K562 (cell line): ENCODE measurements around the gene ZNF562. TPM values are rescaled to one million over a fixed set of nuclear protein-coding genes. Genes with fewer than 3 reads are reported as not detected.
A peak's percentile ranks its signal among the peaks of the same experiment; 100 is the strongest.

Experiments used
- ATAC-seq: fragments of 200-7000 bp; cut with Tn5 transposase; 3 replicates; pipeline ENCODE4 v1.9.1; 2020; ENCODE audit warnings: moderate library complexity
- BruUV-seq: library from RNA; stranded (reverse); fragments of 400-500 nt; replicated peaks from 2 replicates; lab custom pipeline; 2021; lab: Mats Ljungman, UMichigan
- CTCF ChIA-PET: fragments of 300-600 bp; formaldehyde crosslinking; extraction: SDS; loops from one replicate; lab custom pipeline; 2021; ENCODE audit warnings: low intra/inter-chr PET ratio; lab: Yijun Ruan, JAX
- POLR2A ChIA-PET: fragments of 300-600, 350-650 bp; sonication (Branson Sonifier 250); formaldehyde crosslinking; extraction: SDS; loops from one replicate; lab custom pipeline; 2021; ENCODE audit warnings: antibody characterized with exemption, inconsistent platforms; lab: Yijun Ruan, JAX
- DNase-seq, 4 experiments: peaks; one replicate each; pipeline versions ENCODE4 v3.0.0 to v3.0.0-alpha.2; 2011 to 2018; ENCODE audit warnings: low spot score in 3 of 4, mixed read lengths in 3 of 4; ENCODE audit errors: extremely low read depth in 1 of 4
- FAIRE-seq: peaks from 2 replicates; lab custom pipeline; 2011; peaks lifted over from hg19 to GRCh38; lab: Jason Lieb, UNC
- H2AFZ ChIP-seq: 2 replicates; pipeline ENCODE4 v1.6.0; 2011; ENCODE audit warnings: low read depth, low read length, control low read depth, inconsistent platforms
- H3K27ac ChIP-seq: fragments of 200-600 bp; 3 replicates; pipeline ENCODE4 v1.8.0; 2011; ENCODE audit warnings: low read depth, mild to moderate bottlenecking, control low read depth, inconsistent platforms, low read length, moderate library complexity, mixed read lengths; ENCODE audit errors: extremely low read depth
- H3K27me3 ChIP-seq, 2 experiments: fragments of 300-600 bp in 1 of 2; 2 replicates in 1 of 2; 3 replicates in 1 of 2; pipeline versions ENCODE4 v1.6.0 to v1.8.0; 2011; ENCODE audit warnings: inconsistent platforms in 2 of 2, low read length in 2 of 2, mild to moderate bottlenecking in 1 of 2, mixed read lengths in 1 of 2, moderate library complexity in 1 of 2; ENCODE audit not compliant: control insufficient read depth in 2 of 2, insufficient read depth in 2 of 2
- H3K36me3 ChIP-seq: fragments of 300-600 bp; 3 replicates; pipeline ENCODE4 v1.8.0; 2011; ENCODE audit warnings: mild to moderate bottlenecking, low read length, inconsistent platforms; ENCODE audit not compliant: control insufficient read depth, insufficient read depth
- H3K4me1 ChIP-seq, 2 experiments: fragments of 200-600 bp in 1 of 2; replicated peaks in 1 of 2; 2 replicates in 1 of 2; 3 replicates in 1 of 2; pipeline versions ENCODE4 v1.5.1 to v1.8.0; 2011; ENCODE audit warnings: inconsistent platforms in 2 of 2, low read length in 2 of 2, mild to moderate bottlenecking in 1 of 2, mixed read lengths in 1 of 2, moderate library complexity in 1 of 2; ENCODE audit not compliant: control insufficient read depth in 2 of 2, insufficient read depth in 2 of 2
- H3K4me2 ChIP-seq: 2 replicates; pipeline ENCODE4 v1.6.1; 2011; ENCODE audit warnings: low read length, control low read depth, inconsistent platforms, mixed read lengths; ENCODE audit not compliant: insufficient read depth
- H3K4me3 ChIP-seq: fragments of 200-600 bp; sonication (generic), shearing (Covaris generic); 2 replicates; pipeline ENCODE4 v1.5.1; 2016; ENCODE audit warnings: control low read depth, inconsistent platforms
- H3K79me2 ChIP-seq: fragments of 200-600 bp; 3 replicates; pipeline ENCODE4 v1.8.0; 2011; ENCODE audit warnings: low read length, inconsistent platforms; ENCODE audit not compliant: control insufficient read depth, insufficient read depth
- H3K9ac ChIP-seq, 2 experiments: 2 replicates each; pipeline versions ENCODE4 v1.6.0 to v1.6.1; 2011; ENCODE audit warnings: low read depth in 2 of 2, low read length in 2 of 2, control low read depth in 1 of 2, inconsistent platforms in 1 of 2, mild to moderate bottlenecking in 1 of 2, mixed read lengths in 1 of 2; ENCODE audit not compliant: insufficient read depth in 1 of 2
- H3K9me1 ChIP-seq: one replicate; pipeline ENCODE4 v1.6.0; 2011; ENCODE audit warnings: inconsistent platforms, mild to moderate bottlenecking, low read length, moderate library complexity; ENCODE audit not compliant: control insufficient read depth, insufficient read depth
- H3K9me3 ChIP-seq: replicated peaks from 2 replicates; pipeline ENCODE4 v1.5.1; 2011; ENCODE audit warnings: low read depth, low read length, inconsistent platforms; ENCODE audit not compliant: control insufficient read depth, insufficient read depth
- H4K20me1 ChIP-seq: replicated peaks from 2 replicates; pipeline ENCODE4 v1.6.1; 2011; ENCODE audit warnings: low read length, inconsistent platforms, mixed read lengths; ENCODE audit not compliant: control insufficient read depth, insufficient read depth
- CTCF ChIP-seq, 3 experiments: IDR thresholded peaks in 2 of 3; conservative IDR thresholded peaks in 1 of 3; 2 replicates each; pipeline ENCODE4 v1.5.1; 2011 to 2012; ENCODE audit warnings: low read length in 3 of 3, mild to moderate bottlenecking in 3 of 3, control low read depth in 2 of 3, improper control_type of control experiment in 1 of 3, inconsistent platforms in 1 of 3, low read depth in 1 of 3, mixed read lengths in 1 of 3, moderate library complexity in 1 of 3; ENCODE audit not compliant: insufficient read depth in 2 of 3
- HDAC2 ChIP-seq: fragments of 450-650 bp; IDR thresholded peaks from 2 replicates; pipeline ENCODE4 v1.6.1; 2016; ENCODE audit warnings: mild to moderate bottlenecking
- JUN ChIP-seq, 2 experiments: sonication (generic) in 1 of 2; formaldehyde crosslinking in 1 of 2; IDR thresholded peaks; 2 replicates each; pipeline versions ENCODE4 v1.6.1 to v1.8.0; 2012 to 2022; ENCODE audit warnings: borderline replicate concordance in 2 of 2, mild to moderate bottlenecking in 2 of 2, improper control_type of control experiment in 1 of 2, low read depth in 1 of 2, low read length in 1 of 2, missing genetic modification reagents in 1 of 2
- PKNOX1 ChIP-seq: fragments of 450-650 bp; IDR thresholded peaks from 2 replicates; pipeline ENCODE4 v1.6.1; 2016
- SMAD4 ChIP-seq: fragments of 250-450 bp; sonication (Bioruptor Pico); conservative IDR thresholded peaks from 2 replicates; pipeline ENCODE4 v1.8.0; 2021; ENCODE audit warnings: inconsistent platforms, mild to moderate bottlenecking, moderate library complexity
- STAT5A ChIP-seq: IDR thresholded peaks from 2 replicates; pipeline ENCODE4 v1.6.1; 2012; ENCODE audit warnings: low read length, inconsistent platforms, borderline replicate concordance
- TAF9B ChIP-seq: fragments of 450-650 bp; IDR thresholded peaks from 2 replicates; pipeline ENCODE4 v1.6.1; 2018; ENCODE audit warnings: mild to moderate bottlenecking; ENCODE audit not compliant: partially characterized antibody
- TCF3 ChIP-seq: sonication (generic); formaldehyde crosslinking; IDR thresholded peaks from 2 replicates; pipeline ENCODE4 v1.4.0; 2020; ENCODE audit warnings: mild to moderate bottlenecking, missing genetic modification reagents
- ZNF124 ChIP-seq: sonication (generic); formaldehyde crosslinking; IDR thresholded peaks from 2 replicates; pipeline ENCODE4 v1.8.1; 2022; ENCODE audit warnings: missing genetic modification reagents
- ZNF512 ChIP-seq: IDR thresholded peaks from 2 replicates; pipeline ENCODE4 v1.6.1; 2016; ENCODE audit warnings: missing genetic modification characterization, missing compliant biosample characterization
- whole genome bisulfite sequencing: fragments of 100-300 bp; shearing (Covaris generic); methylation state at CpG from one replicate; pipeline ENCODE4 v1.1.6; 2016; ENCODE audit warnings: low coverage, mixed read lengths; ENCODE audit not compliant: insufficient coverage; ENCODE audit errors: missing lambda C conversion rate; 5-methylcytosine and 5-hydroxymethylcytosine counted together
- in situ Hi-C: fragments of 300-500 bp; cut with MboI; formaldehyde crosslinking; loops from 4 replicates; pipeline ENCODE4 v1.15.0; 2018; ENCODE audit warnings: inconsistent platforms, mixed read lengths
- intact Hi-C: fragments of 100-400 bp; cut with micrococcal nuclease; formaldehyde crosslinking; loops from 2 replicates; pipeline ENCODE4 v1.14.2; 2022
- polyA plus RNA-seq, 8 experiments: library from polyadenylated mRNA; depleted of rRNA in 4 of 8; stranded (reverse) in 5 of 8; unstranded in 3 of 8; fragments of >200 nt; fragmentation: Nextera tagmentation in 2 of 8; fragmentation: Illumina TruSeq in 1 of 8; extraction: Ambion mirVana in 2 of 8; extraction: Trizol in 1 of 8; gene quantifications; 2 replicates each; pipeline versions ENCODE4 v1.2.1 to v1.2.3, GENCODE V29; 2011 to 2014; ENCODE audit warnings: inconsistent platforms in 1 of 8, missing spikeins in 1 of 8
- total RNA-seq, 7 experiments: library from RNA; depleted of rRNA in 6 of 7; stranded (reverse); fragments of >200 nt in 6 of 7; fragmentation: Illumina TruSeq in 2 of 7; extraction: Trizol in 2 of 7; gene quantifications; 2 replicates each; pipeline versions ENCODE4 v1.2.1 to v1.2.3, GENCODE V29; 2011 to 2021; ENCODE audit warnings: low replicate concordance in 1 of 7

The ZNF562 gene
- total and polyA plus RNA-seq, 9 of the 15 experiments (the other 6 are each of a cell fraction or from before 2014, with no cell fraction given): 11.8 to 46.9 (median 20.8) TPM

- TF ChIP-seq CTCF (IDR thresholded peaks at IDR 0.05 in 2 of 3, conservative IDR thresholded peaks at IDR 0.05 in 1 of 3; ENCODE audit: insufficient read depth in 2 of 3, low read depth in 1 of 3, low read length in 3 of 3): no peak
Measured at GRCh38 chr19:9622531-9622930, 52.4 kb downstream of the ZNF562 start (continued).

- peak within 1 kb of the TSS; percentile 86 for H3K4me3 ChIP-seq
- H3K9me3 ChIP-seq: no peaks in the 10 kb centered on the region
- H2AFZ ChIP-seq: peak within 1 kb of the TSS; percentile 100
- peaks cover 28% of the 10 kb centered on the region; the same call in 2 of the 3 replicates for H3K36me3 ChIP-seq
- ATAC-seq: peak; percentile 95
- peaks cover 0 to 3% of the 10 kb centered on the region in 2 experiments; a peak in 2 of 5 replicates for H3K4me1 ChIP-seq
- peak; percentile 89 to 92 (median 91) for DNase-seq
- BruUV-seq: TSS peak; percentile 96
- 3% methylated on average over 30 of the region's 33 CpGs for WGBS
- H3K79me2 ChIP-seq: peaks cover 21% of the 10 kb centered on the region
- peak within 1 kb of the TSS; percentile 98 for H3K27ac ChIP-seq
- H3K4me2 ChIP-seq: peak within 1 kb of the TSS; percentile 96
- intact Hi-C loops (loop anchor here (5.0 to 10.0 kb wide), 2 partner anchors 34 to 293 kb away; no protein-coding TSS in a partner anchor), in situ Hi-C loops (loop anchor here (10.0 kb wide), 1 partner anchor 487 kb away; no protein-coding TSS in a partner anchor)
- no peaks in the 10 kb centered on the region for H4K20me1 ChIP-seq
- POLR2A ChIA-PET: interaction anchor here (0.5 to 0.9 kb wide), 4 partner anchors 18 to 208 kb away, joined by 3 read pairs; no protein-coding TSS in a partner anchor
- CTCF ChIA-PET: interaction anchor here (0.6 kb wide), 2 partner anchors 167 to 745 kb away, joined by 3 read pairs; no protein-coding TSS in a partner anchor
- H3K9ac ChIP-seq: peak within 1 kb of the TSS; percentile 92 to 95
- no peaks in the 10 kb centered on the region for H3K27me3 ChIP-seq
- no peaks in the 10 kb centered on the region for H3K9me1 ChIP-seq
- peak; percentile 79 for FAIRE-seq
- peak; percentile 56; the same call in 1 of the 2 replicates for TF ChIP-seq JUN (IDR thresholded peaks at IDR 0.05; ENCODE audit: borderline replicate concordance, low read depth, low read length)
- TF ChIP-seq JUN (CRISPR knock-in tag; IDR thresholded peaks at IDR 0.05; ENCODE audit: borderline replicate concordance): 0 out of 2 replicates have a peak, but pooled peaks have one; percentile 58
- peak; percentile 59 for TF ChIP-seq PKNOX1
- TF ChIP-seq ZNF124 (CRISPR knock-in tag): no peak
- TF ChIP-seq SMAD4: peak; percentile 71
- TF ChIP-seq STAT5A: no peak
- peak; percentile 96 for TF ChIP-seq TAF9B
- no peak for TF ChIP-seq ZNF512
- peak; percentile 82; the same call in 1 of the 2 replicates for TF ChIP-seq HDAC2
- TF ChIP-seq TCF3 (CRISPR knock-in tag): no peak; the same call in 1 of the 2 replicates
Measured at GRCh38 chr19:9621156-9622037, 53.5 kb downstream of the ZNF562 start, which contains the start of gene ZNF561. TSS of gene ZNF561 (minus strand) at chr19:9621232. CDS start at chr19:9619456, 1,776 bp downstream.
